GM12878 (cell line): ENCODE data around the gene PCDHGA1. TPM values are rescaled to one million over a fixed set of nuclear protein-coding genes. Genes with fewer than 3 reads are reported as not detected.
"Not testable (repeated sequence)": the region's sequence is repeated elsewhere in the genome, so short reads cannot be mapped to it uniquely, and the experiment has no call there.

Experiments
- ATAC-seq: fragments of 200-7000 bp; cut with Tn5 transposase; 3 replicates; pipeline ENCODE4 v1.9.1; 2020; ENCODE audit warnings: mild to moderate bottlenecking, moderate library complexity
- BruUV-seq: library from RNA; stranded (reverse); fragments of 400-500 nt; replicated peaks from 2 replicates; lab custom pipeline; 2021; lab: Mats Ljungman, UMichigan
- CTCF ChIA-PET: fragments of 300-600 bp; sonication (Branson Sonifier 250); formaldehyde crosslinking; extraction: SDS; loops from one replicate; lab custom pipeline; 2021; ENCODE audit warnings: inconsistent platforms; lab: Yijun Ruan, JAX
- POLR2A ChIA-PET: fragments of 350-600 bp; formaldehyde crosslinking; extraction: SDS; loops from one replicate; lab custom pipeline; 2021; ENCODE audit warnings: inconsistent platforms; lab: Charles Lee
- RAD21 ChIA-PET: fragments of 300-600 bp; sonication (Branson Sonifier 250); formaldehyde crosslinking; loops from one replicate; lab custom pipeline; 2023; ENCODE audit warnings: antibody characterized with exemption; ENCODE audit not compliant: unreplicated experiment; lab: Charles Lee
- SMC1A ChIA-PET: fragments of 300-600 bp; sonication (Branson Sonifier 250); formaldehyde crosslinking; loops from one replicate; lab custom pipeline; 2023; ENCODE audit not compliant: unreplicated experiment, uncharacterized antibody; lab: Charles Lee
- DNase-seq: peaks from one replicate; pipeline ENCODE4 v3.0.0-alpha.2; 2011; ENCODE audit warnings: low read depth, low spot score
- FAIRE-seq: peaks from 3 replicates; lab custom pipeline; 2011; peaks lifted over from hg19 to GRCh38; lab: Jason Lieb, UNC
- H2AFZ ChIP-seq: 2 replicates; pipeline ENCODE4 v1.6.0; 2011; ENCODE audit warnings: low read depth, low read length, control low read depth; ENCODE audit not compliant: control insufficient read depth
- H3K27ac ChIP-seq: 2 replicates; pipeline ENCODE4 v1.5.1; 2011; ENCODE audit warnings: control low read depth; ENCODE audit not compliant: control insufficient read depth, insufficient read depth
- H3K27me3 ChIP-seq, 2 experiments: replicated peaks in 1 of 2; 2 replicates each; pipeline versions ENCODE4 v1.6.0 to v1.6.1; 2011; ENCODE audit warnings: low read length in 1 of 2; ENCODE audit not compliant: control insufficient read depth in 2 of 2, insufficient read depth in 2 of 2
- H3K36me3 ChIP-seq, 2 experiments: 2 replicates each; pipeline ENCODE4 v1.5.1; 2011; ENCODE audit warnings: low read length in 1 of 2; ENCODE audit not compliant: control insufficient read depth in 2 of 2, insufficient read depth in 2 of 2
- H3K4me1 ChIP-seq: 2 replicates; pipeline ENCODE4 v1.6.1; 2011; ENCODE audit warnings: mild to moderate bottlenecking, low read length, moderate library complexity, mixed read lengths; ENCODE audit not compliant: control insufficient read depth, insufficient read depth
- H3K4me2 ChIP-seq: 2 replicates; pipeline ENCODE4 v1.6.0; 2011; ENCODE audit warnings: control low read depth; ENCODE audit not compliant: control insufficient read depth, insufficient read depth
- H3K4me3 ChIP-seq: fragments of 200-600 bp; sonication (generic); 2 replicates; pipeline ENCODE4 v1.5.1; 2016
- H3K79me2 ChIP-seq: 2 replicates; pipeline ENCODE4 v1.6.0; 2011; ENCODE audit warnings: low read length; ENCODE audit not compliant: control insufficient read depth, insufficient read depth
- H3K9ac ChIP-seq: 2 replicates; pipeline ENCODE4 v1.8.0; 2011; ENCODE audit warnings: low read length, control low read depth, mixed read lengths; ENCODE audit not compliant: control insufficient read depth, insufficient read depth
- H3K9me3 ChIP-seq: replicated peaks from 3 replicates; pipeline ENCODE4 v1.5.1; 2011; ENCODE audit warnings: mild to moderate bottlenecking, low read length; ENCODE audit not compliant: control insufficient read depth, insufficient read depth
- H4K20me1 ChIP-seq: 2 replicates; pipeline ENCODE4 v1.6.0; 2011; ENCODE audit not compliant: control insufficient read depth, insufficient read depth
- CREM ChIP-seq: IDR thresholded peaks from 2 replicates; pipeline ENCODE4 v1.6.1; 2014; ENCODE audit warnings: antibody characterized with exemption, low read depth
- NKRF ChIP-seq: fragments of 450-650 bp; conservative IDR thresholded peaks from 2 replicates; pipeline ENCODE4 v1.6.1; 2017; ENCODE audit warnings: mild to moderate bottlenecking, moderate library complexity
- SP1 ChIP-seq: IDR thresholded peaks from one replicate; pipeline ENCODE4 v1.6.1; 2011; ENCODE audit warnings: low read depth, low read length
- ZNF207 ChIP-seq: fragments of 450-650 bp; IDR thresholded peaks from 2 replicates; pipeline ENCODE4 v1.6.1; 2014; ENCODE audit warnings: antibody characterized with exemption, mild to moderate bottlenecking, borderline replicate concordance
- WGBS: methylation state at CpG from one replicate; pipeline ENCODE4 v1.1.6; 2016; ENCODE audit warnings: low lambda C conversion rate; ENCODE audit not compliant: insufficient replicate concordance, insufficient coverage; ENCODE audit errors: missing lambda C conversion rate; 5-methylcytosine and 5-hydroxymethylcytosine counted together
- in situ Hi-C: fragments of 300-500 bp; cut with MboI; formaldehyde crosslinking; loops from 9 replicates; pipeline ENCODE4 v1.14.3; 2018; ENCODE audit warnings: mixed read lengths
- intact Hi-C: fragments of 100-400 bp; cut with micrococcal nuclease; formaldehyde crosslinking; loops from one replicate; pipeline ENCODE4 v1.14.2; 2022; ENCODE audit not compliant: unreplicated experiment
- polyA plus RNA-seq, 11 experiments: library from polyadenylated mRNA; depleted of rRNA in 4 of 11; unstranded in 6 of 11; stranded (reverse) in 5 of 11; fragments of >200 nt; fragmentation: Nextera tagmentation in 4 of 11; fragmentation: Illumina TruSeq in 1 of 11; extraction: Ambion mirVana in 4 of 11; extraction: Trizol in 1 of 11; gene quantifications; 1 replicate in 1 of 11; 2 replicates in 10 of 11; pipeline versions ENCODE4 v1.2.1 to v1.2.3, GENCODE V29; 2011 to 2016; ENCODE audit warnings: inconsistent platforms in 2 of 11, missing spikeins in 2 of 11, low read depth in 1 of 11
- total RNA-seq, 4 experiments: library from RNA; depleted of rRNA in 3 of 4; stranded (reverse); fragments of >200 nt in 3 of 4; fragmentation: Illumina TruSeq in 1 of 4; extraction: Trizol in 1 of 4; gene quantifications; 2 replicates each; pipeline versions ENCODE4 v1.2.1 to v1.2.3, GENCODE V29; 2013 to 2021
- TF ChIP-seq, protein P1 (sequence below): fragments of 450-650 bp; formaldehyde crosslinking; IDR thresholded peaks from 2 replicates; pipeline ENCODE4 v1.5.0; 2022; ENCODE audit warnings: mild to moderate bottlenecking, missing genetic modification characterization

Gene PCDHGA1
- total and polyA plus RNA-seq, 10 of the 15 experiments (the other 5 are each of a cell fraction or from before 2014, with no cell fraction given): 0.02 to 0.51 (median 0.19) TPM; not detected in 3

DNA sequence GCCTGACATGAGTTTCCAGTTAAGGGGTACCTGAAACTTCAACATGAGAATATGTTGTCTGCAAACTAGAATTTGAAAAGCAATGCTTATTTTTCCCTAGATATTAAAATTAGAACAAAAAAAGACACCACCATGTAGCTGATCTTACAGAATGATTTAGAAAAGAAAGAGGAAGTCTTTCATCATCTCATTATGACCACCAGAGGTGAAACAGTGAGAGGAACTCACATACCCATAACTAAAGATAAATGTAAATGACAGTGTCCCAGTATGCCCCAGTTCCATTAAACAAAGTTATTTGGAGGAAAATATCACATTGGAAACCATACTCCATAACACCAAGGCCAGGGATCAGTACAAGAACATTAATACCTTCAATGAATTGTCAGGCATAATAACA lies 16.6 kb upstream of the PCDHGA1 start:
- SMC1A ChIA-PET: interaction anchor here (1.2 kb wide), 1 partner anchor 11 kb away, joined by 3 read pairs; no protein-coding TSS in a partner anchor
- H3K4me3 ChIP-seq: no peak overlapping the region
- no peak overlapping the region for H3K27ac ChIP-seq
- no peak overlapping the region for H3K4me2 ChIP-seq
- no peak overlapping the region for H3K9ac ChIP-seq
- no peaks in the 10 kb centered on the region for H3K36me3 ChIP-seq
- RAD21 ChIA-PET: no interaction called here
- no TSS peak for BruUV-seq
- peaks cover 18% of the 10 kb centered on the region for H3K9me3 ChIP-seq
- intact Hi-C loops (no loop called here), in situ Hi-C loops (no loop called here)
- no peak overlapping the region for H2AFZ ChIP-seq
- no peak for TF ChIP-seq ZNF207
- no peak for TF ChIP-seq NKRF
- TF ChIP-seq SP1: no peak
- TF ChIP-seq, protein P1, sequence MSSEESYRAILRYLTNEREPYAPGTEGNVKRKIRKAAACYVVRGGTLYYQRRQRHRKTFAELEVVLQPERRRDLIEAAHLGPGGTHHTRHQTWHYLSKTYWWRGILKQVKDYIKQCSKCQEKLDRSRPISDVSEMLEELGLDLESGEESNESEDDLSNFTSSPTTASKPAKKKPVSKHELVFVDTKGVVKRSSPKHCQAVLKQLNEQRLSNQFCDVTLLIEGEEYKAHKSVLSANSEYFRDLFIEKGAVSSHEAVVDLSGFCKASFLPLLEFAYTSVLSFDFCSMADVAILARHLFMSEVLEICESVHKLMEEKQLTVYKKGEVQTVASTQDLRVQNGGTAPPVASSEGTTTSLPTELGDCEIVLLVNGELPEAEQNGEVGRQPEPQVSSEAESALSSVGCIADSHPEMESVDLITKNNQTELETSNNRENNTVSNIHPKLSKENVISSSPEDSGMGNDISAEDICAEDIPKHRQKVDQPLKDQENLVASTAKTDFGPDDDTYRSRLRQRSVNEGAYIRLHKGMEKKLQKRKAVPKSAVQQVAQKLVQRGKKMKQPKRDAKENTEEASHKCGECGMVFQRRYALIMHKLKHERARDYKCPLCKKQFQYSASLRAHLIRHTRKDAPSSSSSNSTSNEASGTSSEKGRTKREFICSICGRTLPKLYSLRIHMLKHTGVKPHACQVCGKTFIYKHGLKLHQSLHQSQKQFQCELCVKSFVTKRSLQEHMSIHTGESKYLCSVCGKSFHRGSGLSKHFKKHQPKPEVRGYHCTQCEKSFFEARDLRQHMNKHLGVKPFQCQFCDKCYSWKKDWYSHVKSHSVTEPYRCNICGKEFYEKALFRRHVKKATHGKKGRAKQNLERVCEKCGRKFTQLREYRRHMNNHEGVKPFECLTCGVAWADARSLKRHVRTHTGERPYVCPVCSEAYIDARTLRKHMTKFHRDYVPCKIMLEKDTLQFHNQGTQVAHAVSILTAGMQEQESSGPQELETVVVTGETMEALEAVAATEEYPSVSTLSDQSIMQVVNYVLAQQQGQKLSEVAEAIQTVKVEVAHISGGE (CRISPR knock-in tag): no peak
- no peak for TF ChIP-seq CREM
- H4K20me1 ChIP-seq: no peaks in the 10 kb centered on the region
- no peak for FAIRE-seq
- H3K4me1 ChIP-seq: no peaks in the 10 kb centered on the region
- no peaks in the 10 kb centered on the region for H3K27me3 ChIP-seq
- POLR2A ChIA-PET: no interaction called here
- DNase-seq: no peak
- CTCF ChIA-PET: no interaction called here
- peaks cover 7% of the 10 kb centered on the region for H3K79me2 ChIP-seq
- ATAC-seq: 0 out of 3 replicates have a peak, but pooled peaks have one; percentile 21

DNA sequence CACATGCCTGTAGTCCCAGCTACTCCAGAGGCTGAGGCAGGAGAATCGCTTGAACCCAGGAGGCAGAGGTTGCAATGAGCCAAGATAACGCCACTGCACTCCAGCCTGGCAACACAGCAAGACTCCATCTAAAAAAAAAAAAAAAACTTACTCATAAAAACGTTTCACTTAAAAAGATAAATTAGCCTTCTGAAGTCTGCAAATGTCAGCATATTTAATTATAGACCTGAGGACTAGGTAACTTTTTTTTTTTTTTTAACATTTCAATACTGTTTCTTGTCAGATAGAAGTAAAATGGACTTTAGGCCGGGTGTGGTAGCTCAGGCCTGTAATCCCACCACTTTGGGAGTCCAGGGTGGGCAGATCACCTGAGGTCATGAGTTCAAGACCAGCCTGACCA lies 13.4 kb upstream of the PCDHGA1 start:
- ATAC-seq, intact Hi-C loops, DNase-seq, H3K4me1 ChIP-seq, H3K4me3 ChIP-seq, H3K36me3 ChIP-seq, FAIRE-seq, H2AFZ ChIP-seq, H3K27ac ChIP-seq, H3K27me3 ChIP-seq, H3K9ac ChIP-seq, in situ Hi-C loops, RAD21 ChIA-PET, BruUV-seq, H4K20me1 ChIP-seq, H3K4me2 ChIP-seq, POLR2A ChIA-PET: not testable (repeated sequence)
- Histone ChIP-seq H3K9me3 (peaks cover 32% of the 10 kb centered on the region), H3K79me2 (peaks cover 23% of the 10 kb centered on the region)
- 85% methylated on average over 4 of the region's 4 CpGs for WGBS
- ChIA-PET CTCF (interaction anchor here (1.6 kb wide), 1 partner anchor 11 kb away, joined by 3 read pairs; no protein-coding TSS in a partner anchor), SMC1A (interaction anchor here (1.6 kb wide), 1 partner anchor 10 kb away, joined by 6 read pairs; no protein-coding TSS in a partner anchor)
